HG02852 (cell line): ENCODE data around the gene NUP62CL.
"Not testable (repeated sequence)": the region's sequence is repeated elsewhere in the genome, so short reads cannot be mapped to it uniquely, and the experiment has no call there.

ENCODE experiments used
- ATAC-seq: cut with Tn5 transposase; IDR thresholded peaks from one replicate; pipeline ENCODE4 v1.9.1; 2021; ENCODE audit warnings: mild to moderate bottlenecking, moderate library complexity; ENCODE audit not compliant: unreplicated experiment

Gene NUP62CL, protein sequence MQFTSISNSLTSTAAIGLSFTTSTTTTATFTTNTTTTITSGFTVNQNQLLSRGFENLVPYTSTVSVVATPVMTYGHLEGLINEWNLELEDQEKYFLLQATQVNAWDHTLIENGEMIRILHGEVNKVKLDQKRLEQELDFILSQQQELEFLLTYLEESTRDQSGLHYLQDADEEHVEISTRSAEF

DNA sequence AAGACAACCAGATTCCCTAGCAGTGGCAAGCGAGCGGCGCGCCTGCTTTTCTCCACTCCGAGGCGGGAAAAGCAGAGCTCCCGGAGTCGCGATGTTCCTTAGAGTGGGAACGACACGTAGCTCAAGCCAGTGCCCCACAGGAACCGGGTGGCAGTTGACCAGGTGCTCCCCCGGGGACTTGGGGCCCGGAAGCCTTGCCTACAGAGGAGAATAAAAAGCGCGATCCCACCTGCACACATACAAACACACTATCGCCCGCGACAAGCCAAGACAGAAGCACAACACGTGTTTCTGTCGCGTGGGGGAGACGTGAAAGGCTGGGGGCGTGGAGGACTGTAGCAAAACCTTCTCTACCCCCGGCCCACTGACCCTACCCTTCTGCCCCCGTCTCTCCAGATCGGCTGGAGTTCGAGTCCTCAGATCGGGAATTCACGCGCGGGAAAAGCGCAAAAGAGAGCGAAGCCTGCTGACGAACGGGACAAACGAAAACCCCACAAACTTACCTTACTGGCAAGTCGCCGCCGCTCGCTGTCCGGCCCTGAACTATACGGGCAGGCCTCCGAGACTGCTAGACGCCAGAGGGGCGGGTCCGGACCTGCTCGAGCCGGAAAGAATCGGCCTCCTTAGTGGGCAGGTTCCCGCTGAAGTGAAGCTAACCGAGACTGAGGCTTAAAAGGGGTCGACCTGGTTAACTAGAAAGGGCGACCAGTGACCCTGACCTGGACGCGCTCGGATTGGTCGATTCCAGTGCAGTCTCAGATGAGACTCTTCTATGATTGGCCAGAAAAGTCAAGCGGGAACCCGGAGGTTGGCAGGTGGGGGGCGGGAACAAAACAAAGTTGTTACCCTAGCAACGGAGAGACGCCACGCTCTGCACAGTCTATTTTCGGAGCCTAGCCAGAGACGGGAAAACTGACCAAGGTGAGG, at the start of gene NUP62CL, which contains the start of gene DNAAF6:
TSS of gene NUP62CL (minus strand) at position 664 of the 927 bp plus-strand sequence. CDS start 31,287 bp downstream, outside the sequence.
TSS of gene DNAAF6 (plus strand) at position 842 of the 927 bp plus-strand sequence. CDS start 6,265 bp downstream, outside the sequence.
- ATAC-seq: peak; percentile 92

DNA sequence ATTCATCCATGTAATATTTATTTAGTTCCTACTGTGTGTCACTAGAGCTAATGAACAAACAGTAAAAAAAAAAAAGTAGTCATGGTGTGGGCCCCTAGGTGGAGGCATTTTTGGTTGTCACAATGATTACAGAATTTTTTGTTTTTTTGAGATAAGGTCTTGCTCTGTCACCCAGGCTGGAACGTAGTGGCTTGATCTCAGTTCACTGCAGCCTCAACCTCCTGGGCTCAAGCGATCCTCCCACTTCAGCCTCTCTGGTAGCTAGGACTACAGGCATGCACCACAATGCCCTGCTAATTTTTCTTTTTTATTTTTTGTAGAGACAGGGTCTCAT, 22.2 kb upstream of the NUP62CL start:
- ATAC-seq: no peak

GRCh38 chrX:107227780-107228485, 21.7 kb upstream of the NUP62CL start:
- no peak for ATAC-seq

DNA sequence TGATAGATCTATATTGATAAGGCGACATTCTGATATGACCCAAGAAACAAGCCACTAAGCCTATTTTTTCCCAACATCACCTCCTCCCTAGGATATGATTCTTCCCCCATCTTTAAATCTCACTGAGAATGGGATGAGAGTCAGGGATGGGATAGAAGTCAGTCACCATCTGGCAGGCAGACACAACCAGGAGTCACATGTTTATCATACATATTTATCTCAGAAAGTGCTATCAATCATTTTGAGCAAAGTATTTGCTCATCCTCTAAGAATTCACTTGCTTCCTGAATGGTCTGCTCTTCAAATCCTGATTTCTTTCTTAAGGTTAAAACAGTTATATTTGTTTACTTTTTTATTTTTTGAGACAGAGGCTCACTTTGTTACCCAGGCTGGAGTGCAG, 20.5 kb upstream of the NUP62CL start:
- no peak for ATAC-seq

DNA sequence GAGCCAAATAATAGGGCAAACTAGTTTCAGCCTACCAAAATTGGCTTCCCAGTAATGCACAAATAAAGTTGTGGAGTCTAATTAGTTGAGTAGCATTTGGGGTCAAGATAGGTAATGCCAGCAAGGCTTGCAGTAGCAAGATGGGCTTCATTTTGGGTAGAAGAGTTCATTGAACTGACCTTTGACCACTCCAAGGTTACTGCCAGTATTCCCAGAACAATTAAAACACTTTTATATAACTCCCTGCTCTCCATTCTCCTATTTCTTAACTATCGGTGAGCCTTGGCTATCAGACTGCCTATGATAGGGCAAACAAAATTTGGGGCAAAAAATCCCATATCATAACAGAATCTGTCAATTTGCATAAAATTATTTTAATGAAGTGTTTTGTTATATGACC, 7.2 kb upstream of the NUP62CL start:
- no peak for ATAC-seq

GRCh38 chrX:107207943-107208342, 1.7 kb upstream of the NUP62CL start:
- no peak for ATAC-seq

- ATAC-seq: no peak
Measured at GRCh38 chrX:107207089-107207488, 856 bp upstream of the NUP62CL start.

GRCh38 chrX:107206697-107207065, 448 bp upstream of the NUP62CL start:
- ATAC-seq: no peak

DNA sequence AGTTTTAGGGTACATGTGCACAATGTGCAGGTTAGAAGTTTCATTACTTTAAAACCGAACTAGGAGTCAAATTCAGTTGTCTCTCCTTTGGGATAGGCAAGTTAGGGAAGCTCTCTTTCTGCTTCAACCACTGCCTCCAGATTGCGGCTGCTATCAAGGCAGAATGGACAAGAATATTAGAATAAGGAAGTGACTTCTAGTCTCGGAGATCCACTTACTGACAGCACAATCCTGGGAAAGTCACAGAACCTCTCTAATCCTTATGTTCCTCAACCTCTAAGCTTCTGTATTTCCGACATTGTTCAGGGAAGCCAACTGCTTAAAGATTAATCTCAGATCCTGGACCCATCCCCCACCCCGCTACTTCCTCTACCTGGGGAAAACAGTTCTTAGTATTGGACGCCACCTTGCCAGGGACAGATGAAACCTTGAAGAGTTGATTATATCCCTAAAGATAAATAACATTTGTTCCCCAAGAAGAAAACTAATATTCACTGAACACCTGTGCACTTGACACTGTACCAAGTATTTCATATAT, 2.1 kb downstream of the NUP62CL start:
- ATAC-seq: no peak

DNA sequence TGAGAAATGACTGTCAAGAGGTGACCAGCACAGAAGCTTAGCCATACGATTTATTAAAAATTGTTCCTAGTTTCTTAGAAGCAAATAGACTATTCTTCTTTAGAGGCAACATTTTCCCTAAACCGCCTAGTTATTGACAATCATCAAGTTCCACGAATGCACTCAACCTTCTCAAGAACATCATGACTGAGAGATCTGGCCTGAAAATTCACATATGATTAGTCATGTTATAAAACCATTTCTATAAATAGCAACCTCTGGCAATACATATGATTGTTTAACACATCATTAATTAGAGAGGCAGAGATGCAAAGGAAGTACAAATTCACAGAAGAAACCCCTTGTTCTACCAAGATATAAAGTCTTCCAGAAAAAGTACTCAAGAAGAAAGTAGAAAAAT, 6.7 kb downstream of the NUP62CL start:
- ATAC-seq: no peak

DNA sequence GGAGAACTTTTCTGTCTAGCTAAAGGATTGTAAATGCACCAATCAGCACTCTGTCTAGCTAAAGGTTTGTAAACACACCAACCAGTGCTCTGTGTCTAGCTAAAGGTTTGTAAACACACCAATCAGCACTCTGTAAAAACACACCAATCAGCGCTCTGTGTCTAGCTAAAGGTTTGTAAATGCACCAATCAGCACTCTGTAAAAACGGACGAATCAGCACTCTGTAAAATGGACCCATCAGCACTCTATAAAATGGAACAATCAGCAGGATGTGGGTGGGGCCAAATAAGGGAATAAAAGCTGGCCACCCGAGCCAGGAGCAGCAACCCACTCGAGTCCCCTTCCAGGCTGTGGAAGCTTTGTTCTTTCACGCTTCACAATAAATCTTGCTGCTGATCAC, 8.2 kb downstream of the NUP62CL start:
- ATAC-seq: not testable (repeated sequence)

DNA sequence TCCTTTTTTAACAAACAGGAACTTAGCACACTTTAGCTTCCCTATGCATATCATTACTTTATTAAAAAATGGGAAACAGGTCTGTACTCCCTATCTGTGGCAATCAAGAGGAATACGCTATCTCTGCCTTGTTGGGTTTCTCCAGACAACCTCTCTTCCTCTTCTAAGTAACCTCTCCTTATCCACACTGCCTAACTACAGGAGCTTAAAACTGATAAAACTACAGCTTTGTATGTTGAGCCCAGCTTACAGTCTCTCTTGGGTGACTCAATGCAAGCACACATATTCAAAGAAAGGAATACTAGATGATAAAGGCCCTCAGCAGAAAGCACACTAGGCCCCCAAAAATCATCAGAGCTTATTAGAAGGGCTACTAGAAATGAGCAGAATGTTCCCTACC, 8.9 kb downstream of the NUP62CL start:
- ATAC-seq: no peak

DNA sequence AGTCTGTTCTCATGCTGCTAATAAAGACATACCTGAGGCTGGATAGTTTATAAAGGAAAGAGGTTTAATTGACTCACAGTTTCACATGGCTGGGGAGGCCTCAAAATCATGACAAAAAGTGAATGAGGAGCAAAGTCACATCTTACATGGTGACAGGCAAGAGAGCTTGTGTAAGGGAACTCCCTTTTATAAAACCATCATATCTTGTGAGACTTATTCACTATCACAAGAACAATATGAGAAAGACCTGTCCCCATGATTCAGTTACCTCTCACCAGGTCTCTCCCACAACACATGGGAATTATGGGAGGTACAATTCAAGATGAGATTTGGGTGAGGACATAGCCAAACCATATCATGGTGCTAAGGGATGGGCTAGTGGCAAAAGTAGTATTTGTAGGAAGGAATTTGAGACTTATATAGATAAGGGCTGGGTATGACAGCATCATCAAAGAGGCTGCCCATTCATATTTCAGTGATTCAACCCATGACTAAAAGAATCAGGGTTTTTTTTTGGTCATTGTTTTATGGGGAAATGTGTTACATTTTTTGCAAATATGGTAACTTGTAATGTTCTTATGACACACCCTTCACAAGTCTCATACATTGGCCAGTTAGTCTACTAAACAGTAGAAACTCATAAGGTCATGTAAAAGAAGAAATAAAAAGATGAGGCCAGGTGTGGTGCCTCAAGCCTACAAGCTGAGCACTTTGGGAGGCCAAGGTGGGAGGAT, 34.7 kb downstream of the NUP62CL start:
- no peak for ATAC-seq

DNA sequence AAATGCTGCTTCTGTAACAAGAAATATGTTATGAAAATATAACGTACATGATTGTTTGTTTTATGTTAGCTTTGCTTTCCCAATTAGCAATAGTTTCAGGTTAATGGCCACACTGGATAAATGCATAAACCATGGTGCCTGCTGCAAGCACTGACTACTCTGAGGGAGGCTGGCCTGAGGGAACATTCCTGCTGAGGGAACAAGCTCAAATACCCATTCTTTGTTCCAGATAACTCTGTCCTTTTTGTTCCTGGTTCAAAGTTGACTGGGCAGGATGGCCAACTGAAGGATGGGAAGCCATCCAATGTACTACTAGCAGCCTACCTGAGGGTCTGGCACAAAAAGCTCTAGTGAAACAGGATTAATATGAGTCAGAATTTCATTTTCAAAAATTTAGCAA, 37.5 kb downstream of the NUP62CL start:
- no peak for ATAC-seq

DNA sequence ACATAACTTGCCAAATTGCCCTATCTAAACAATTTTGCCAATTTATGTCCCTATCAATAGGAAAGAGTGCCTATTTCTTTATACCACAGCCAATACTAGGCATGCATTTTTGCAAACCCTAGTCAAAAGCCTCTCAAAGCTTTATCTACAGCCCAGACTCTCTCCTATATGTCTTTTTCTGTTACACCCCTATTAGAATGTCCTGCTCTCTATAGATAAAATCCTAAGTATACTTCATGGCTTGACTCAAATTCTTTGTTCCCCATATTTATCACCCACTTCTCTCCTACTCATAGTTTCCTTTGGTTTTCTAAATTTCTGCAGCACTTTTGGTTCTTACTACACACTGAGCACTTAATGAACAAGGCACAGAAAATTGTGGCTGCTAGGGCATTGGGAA, 38.0 kb downstream of the NUP62CL start:
- no peak for ATAC-seq

DNA sequence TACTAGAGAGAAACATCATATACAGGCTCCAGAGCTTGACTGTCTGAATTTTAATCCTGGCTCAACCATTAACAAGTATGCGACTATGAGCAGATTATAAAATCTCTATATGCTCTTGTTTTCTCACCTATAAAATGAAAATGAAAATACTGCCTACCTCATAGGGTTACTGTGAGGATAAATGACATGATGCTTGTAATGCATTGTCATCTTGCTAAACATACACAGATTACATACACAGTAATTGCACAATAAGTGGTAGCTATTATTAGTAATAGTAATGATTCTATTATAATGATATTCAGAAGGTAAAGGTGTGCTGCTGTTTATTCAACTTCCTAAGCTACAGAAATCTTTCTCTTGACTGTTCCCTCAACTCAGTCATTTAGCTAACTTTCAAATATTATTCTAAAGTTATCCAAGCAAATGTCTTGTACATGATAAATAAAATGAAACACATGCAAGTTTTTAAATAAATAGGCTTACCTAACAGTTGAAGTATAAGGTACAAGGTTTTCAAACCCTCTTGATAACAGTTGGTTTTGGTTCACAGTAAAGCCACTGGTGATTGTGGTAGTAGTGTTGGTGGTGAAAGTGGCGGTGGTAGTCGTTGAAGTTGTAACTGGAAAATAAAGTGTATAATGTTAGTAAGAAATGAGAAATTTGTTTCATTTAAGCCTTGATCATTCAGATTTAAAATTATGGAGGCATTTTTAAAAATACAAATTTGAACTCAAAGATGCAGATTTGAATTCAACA, 38.9 kb downstream of the NUP62CL start:
- ATAC-seq: no peak

DNA sequence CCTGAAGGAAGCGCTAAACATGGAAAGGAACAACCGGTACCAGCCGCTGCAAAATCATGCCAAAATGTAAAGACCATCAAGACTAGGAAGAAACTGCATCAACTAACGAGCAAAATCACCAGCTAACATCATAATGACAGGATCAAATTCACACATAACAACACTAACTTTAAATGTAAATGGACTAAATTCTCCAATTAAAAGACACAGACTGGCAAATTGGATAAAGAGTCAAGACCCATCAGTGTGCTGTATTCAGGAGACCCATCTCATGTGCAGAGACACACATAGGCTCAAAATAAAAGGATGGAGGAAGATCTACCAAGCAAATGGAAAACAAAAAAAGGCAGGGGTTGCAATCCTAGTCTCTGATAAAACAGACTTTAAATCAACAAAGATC, 48.6 kb downstream of the NUP62CL start:
- ATAC-seq: not testable (repeated sequence)

GRCh38 chrX:107155621-107156430, 50.4 kb downstream of the NUP62CL start:
- ATAC-seq: not testable (repeated sequence)
